Activated CD4-positive, alpha-beta memory T cell treated with anti-CD3 and anti-CD28 coated beads, Interleukin-2, amount 10 ng/mL, durations not matched to agents 7 days and 5 days (primary cell): ENCODE data around the gene YAF2. TPM values are rescaled to one million over a fixed set of nuclear protein-coding genes. Genes with fewer than 3 reads are reported as not detected.
"Not testable (repeated sequence)": the region's sequence is repeated elsewhere in the genome, so short reads cannot be mapped to it uniquely, and the experiment has no call there.

Experiments
- CTCF ChIA-PET: fragments of 350-600 bp; sonication (Branson Sonifier 250); formaldehyde crosslinking; loops from one replicate; lab custom pipeline; 2021; ENCODE audit warnings: antibody characterized with exemption, inconsistent platforms; lab: Charles Lee
- POLR2A ChIA-PET: fragments of 350-600 bp; sonication (Branson Sonifier 250); formaldehyde crosslinking; loops from one replicate; lab custom pipeline; 2021; ENCODE audit warnings: antibody characterized with exemption; lab: Charles Lee
- DNase-seq: peaks from one replicate; pipeline ENCODE4 v3.0.0-alpha.2; 2020
- H3K27ac Mint-ChIP-seq: one replicate; pipeline ENCODE4 v1.8.0; 2021; ENCODE audit warnings: mild to moderate bottlenecking, mixed read lengths
- H3K27me3 Mint-ChIP-seq: one replicate; pipeline ENCODE4 v1.8.0; 2021; ENCODE audit warnings: mixed read lengths
- H3K36me3 Mint-ChIP-seq: one replicate; pipeline ENCODE4 v1.8.0; 2021; ENCODE audit warnings: low read depth, mixed read lengths
- H3K4me1 Mint-ChIP-seq: one replicate; pipeline ENCODE4 v1.8.0; 2021; ENCODE audit warnings: mixed read lengths
- H3K4me3 Mint-ChIP-seq: one replicate; pipeline ENCODE4 v1.8.0; 2021; ENCODE audit warnings: mild to moderate bottlenecking, mixed read lengths
- H3K9me3 Mint-ChIP-seq: one replicate; pipeline ENCODE4 v1.8.0; 2021; ENCODE audit warnings: mixed read lengths
- total RNA-seq, 2 experiments: library from RNA; stranded (reverse); gene quantifications; one replicate each; pipeline ENCODE4 v1.2.3, GENCODE V29; 2021

Gene YAF2
- total RNA-seq, 2 experiments from 2014 or later: 39.6 to 44.4 TPM

DNA sequence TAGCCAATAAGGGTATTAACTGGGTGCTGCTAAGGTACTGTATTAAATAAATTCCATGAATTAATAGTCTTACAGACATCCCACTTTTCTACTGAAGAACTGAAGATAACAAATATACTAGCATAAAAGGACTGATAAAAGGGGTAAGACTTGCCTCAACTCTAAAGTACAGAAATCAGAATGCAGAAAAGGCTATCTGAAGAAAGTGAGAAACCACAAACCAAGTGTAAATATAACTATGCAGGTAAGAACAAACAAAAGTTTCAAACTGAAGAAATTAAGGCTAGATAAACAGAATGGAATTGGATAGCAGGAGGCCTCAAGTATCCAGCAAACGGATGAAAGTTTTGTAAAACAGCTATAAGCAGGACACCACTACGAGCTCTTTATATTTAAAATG, 29.5 kb downstream of the YAF2 start:
- CTCF ChIA-PET: interaction anchor here (1.2 to 1.6 kb wide), 2 partner anchors 12 to 28 kb away, joined by 3 to 4 read pairs; no protein-coding TSS in a partner anchor
- Mint-ChIP-seq H3K4me3 (no peak overlapping the region), H3K4me1 (peaks cover 4% of the 10 kb centered on the region), H3K27ac (no peak overlapping the region), H3K9me3 (no peaks in the 10 kb centered on the region), H3K27me3 (no peaks in the 10 kb centered on the region), H3K36me3 (peaks cover 19% of the 10 kb centered on the region)
- DNase-seq: no peak
- POLR2A ChIA-PET: no interaction called here

DNA sequence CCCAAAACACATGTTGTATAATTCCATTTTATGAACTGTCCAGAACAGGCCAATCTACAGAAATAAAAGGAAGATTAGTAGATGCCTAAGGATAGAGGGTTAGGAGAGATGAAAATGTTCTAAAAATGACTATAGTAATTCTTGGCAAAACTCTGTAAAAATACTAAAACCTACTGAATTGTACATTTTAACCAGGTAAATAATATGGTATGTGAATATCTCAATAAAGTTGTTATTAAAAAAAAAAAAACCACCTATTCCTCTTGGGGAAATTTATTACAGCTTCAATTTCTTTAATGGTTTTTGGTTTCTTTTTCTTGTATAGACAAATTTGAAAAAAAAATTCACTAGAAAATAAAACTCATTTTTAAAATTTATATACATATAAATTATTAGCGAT, 33.2 kb downstream of the YAF2 start:
- Mint-ChIP-seq H3K36me3 (peaks cover 24% of the 10 kb centered on the region), H3K27ac (no peak overlapping the region), H3K9me3 (no peaks in the 10 kb centered on the region), H3K27me3 (no peaks in the 10 kb centered on the region), H3K4me3 (no peak overlapping the region), H3K4me1 (peaks cover 4% of the 10 kb centered on the region)
- POLR2A ChIA-PET: no interaction called here
- DNase-seq: no peak
- CTCF ChIA-PET: no interaction called here

DNA sequence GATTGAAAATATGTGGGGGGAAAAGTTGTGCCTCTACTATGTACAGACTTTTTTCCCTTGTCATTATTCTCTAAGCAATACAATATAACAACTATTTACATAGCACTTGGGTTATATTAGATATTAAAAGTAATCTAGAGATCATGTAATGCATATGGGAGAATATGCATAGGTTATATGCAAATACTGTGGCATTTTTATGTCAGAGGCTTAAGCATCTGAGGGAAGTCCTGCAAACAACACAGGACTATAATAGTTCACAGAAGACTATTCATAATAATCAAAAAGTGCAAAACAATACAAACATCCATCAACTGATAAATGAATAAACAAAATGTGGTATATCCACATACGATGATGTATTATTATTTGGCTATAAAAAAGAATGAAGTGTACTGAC, 33.7 kb downstream of the YAF2 start:
- no peak for DNase-seq
- Mint-ChIP-seq H3K4me1 (peaks cover 4% of the 10 kb centered on the region), H3K27ac (no peak overlapping the region), H3K36me3 (peaks cover 24% of the 10 kb centered on the region), H3K27me3 (no peaks in the 10 kb centered on the region), H3K4me3 (no peak overlapping the region), H3K9me3 (no peaks in the 10 kb centered on the region)
- ChIA-PET POLR2A (no interaction called here), CTCF (no interaction called here)

DNA sequence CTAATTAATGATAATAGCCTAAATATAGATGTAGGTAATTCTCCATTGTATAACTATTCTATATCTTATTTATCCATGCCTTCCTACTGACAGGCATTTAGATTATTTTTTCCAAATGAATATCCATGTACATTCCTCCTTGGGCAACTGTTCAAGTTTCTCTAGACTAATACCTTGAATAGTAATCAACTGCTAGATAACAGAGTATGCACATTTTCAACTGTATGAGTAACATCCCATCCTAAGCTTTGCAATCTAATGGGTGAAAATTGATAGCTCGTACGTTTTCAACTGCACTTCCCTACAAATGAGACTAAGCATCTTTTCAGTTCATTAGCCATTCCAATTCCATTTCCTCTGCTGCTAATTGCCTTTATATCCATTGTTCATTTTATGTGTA, 37.0 kb downstream of the YAF2 start:
- H3K4me3 Mint-ChIP-seq: no peak overlapping the region
- H3K27me3 Mint-ChIP-seq: no peaks in the 10 kb centered on the region
- H3K9me3 Mint-ChIP-seq: no peaks in the 10 kb centered on the region
- no peak for DNase-seq
- CTCF ChIA-PET: no interaction called here
- POLR2A ChIA-PET: no interaction called here
- no peak overlapping the region for H3K27ac Mint-ChIP-seq
- H3K4me1 Mint-ChIP-seq: no peaks in the 10 kb centered on the region
- peaks cover 17% of the 10 kb centered on the region for H3K36me3 Mint-ChIP-seq

DNA sequence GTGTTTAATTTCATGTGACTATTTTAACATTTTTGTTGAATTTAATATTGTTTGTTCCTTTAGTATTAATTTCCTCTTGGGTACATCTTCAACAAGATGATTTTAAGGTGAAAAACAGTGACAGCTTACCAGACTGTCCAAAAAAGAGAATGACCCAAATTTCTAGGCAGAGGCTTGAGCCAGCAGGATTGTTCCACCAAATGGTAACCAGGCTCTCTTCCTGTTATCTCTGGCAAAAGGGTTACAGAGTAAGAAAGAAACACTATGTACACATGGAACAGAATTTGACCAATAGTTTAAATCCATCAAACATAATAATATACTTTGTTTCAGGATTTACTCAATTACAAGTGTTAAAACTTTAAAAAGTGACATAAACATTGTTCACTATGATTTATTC, 39.0 kb downstream of the YAF2 start:
- Mint-ChIP-seq H3K27me3 (no peaks in the 10 kb centered on the region), H3K4me1 (no peaks in the 10 kb centered on the region), H3K27ac (no peak overlapping the region), H3K36me3 (peaks cover 16% of the 10 kb centered on the region), H3K9me3 (no peaks in the 10 kb centered on the region), H3K4me3 (no peak overlapping the region)
- CTCF ChIA-PET: no interaction called here
- no peak for DNase-seq
- POLR2A ChIA-PET: no interaction called here

DNA sequence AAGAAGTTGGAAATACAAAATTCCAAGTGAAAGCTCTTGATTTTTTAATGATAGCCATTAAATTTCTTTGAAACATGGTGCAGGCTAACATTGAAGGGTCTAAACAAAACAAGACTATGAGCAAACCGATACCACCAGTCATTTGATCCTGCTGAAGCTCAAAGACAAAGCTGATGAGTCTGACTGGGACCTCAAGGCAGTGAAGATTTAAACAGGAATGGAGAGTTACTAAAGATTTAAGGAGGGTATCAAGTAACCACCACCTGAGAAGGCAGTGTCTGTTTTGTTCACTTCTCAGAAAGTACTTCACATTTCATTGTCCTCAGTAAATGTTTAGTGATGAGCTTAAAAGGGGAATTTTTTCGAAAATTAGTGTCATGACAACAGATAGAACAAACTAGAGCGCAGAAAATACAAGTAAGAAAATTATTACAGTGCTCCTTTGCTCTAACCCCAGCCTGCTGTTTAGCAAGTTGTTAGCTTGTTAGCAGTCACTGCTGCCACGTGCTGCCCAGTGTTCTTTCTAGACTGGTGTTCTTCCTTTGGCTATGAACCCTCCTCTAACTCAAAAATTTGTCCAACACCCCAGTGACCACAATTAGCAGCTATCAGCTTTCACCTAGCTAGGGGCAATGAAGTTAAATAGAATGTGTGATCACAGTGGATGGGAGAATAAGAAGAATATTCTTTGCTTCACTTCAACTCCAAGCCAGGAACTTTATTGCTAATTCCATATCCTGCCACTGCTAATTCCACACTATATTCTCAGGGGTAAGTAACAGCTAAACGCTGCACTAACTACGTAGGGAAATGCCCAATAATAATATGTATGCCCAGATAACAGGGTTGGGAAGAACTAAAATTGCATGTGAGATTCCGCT, 41.1 kb downstream of the YAF2 start:
- H3K9me3 Mint-ChIP-seq: no peaks in the 10 kb centered on the region
- H3K4me1 Mint-ChIP-seq: no peaks in the 10 kb centered on the region
- no peak overlapping the region for H3K27ac Mint-ChIP-seq
- H3K4me3 Mint-ChIP-seq: no peak overlapping the region
- ChIA-PET POLR2A (no interaction called here), CTCF (interaction anchor here (1.1 kb wide), 1 partner anchor 11 kb away, joined by 4 read pairs; no protein-coding TSS in a partner anchor)
- DNase-seq: no peak
- H3K27me3 Mint-ChIP-seq: no peaks in the 10 kb centered on the region
- peaks cover 13% of the 10 kb centered on the region for H3K36me3 Mint-ChIP-seq

DNA sequence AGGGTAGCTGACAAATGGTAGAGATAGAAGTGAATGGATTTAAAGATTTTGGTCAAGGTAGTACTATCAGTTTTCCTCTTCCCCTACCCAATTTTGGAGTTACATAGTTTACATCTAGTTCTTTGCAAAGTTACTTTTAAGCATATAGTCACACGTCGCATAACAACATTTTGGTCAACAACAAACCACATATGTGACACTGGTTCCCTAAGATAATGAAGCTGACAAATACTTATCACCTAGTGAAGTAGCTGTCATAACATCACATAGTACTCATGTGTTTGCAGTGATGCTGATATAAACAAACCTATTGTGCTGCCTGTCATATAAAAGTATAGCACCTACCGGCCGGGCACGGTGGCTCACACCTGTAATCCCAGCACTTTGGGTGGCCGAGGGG, 45.4 kb downstream of the YAF2 start:
- Mint-ChIP-seq H3K27me3 (no peaks in the 10 kb centered on the region), H3K36me3 (peaks cover 17% of the 10 kb centered on the region), H3K4me1 (no peaks in the 10 kb centered on the region), H3K27ac (no peak overlapping the region), H3K4me3 (no peak overlapping the region), H3K9me3 (no peaks in the 10 kb centered on the region)
- POLR2A ChIA-PET: no interaction called here
- no peak for DNase-seq
- CTCF ChIA-PET: no interaction called here

DNA sequence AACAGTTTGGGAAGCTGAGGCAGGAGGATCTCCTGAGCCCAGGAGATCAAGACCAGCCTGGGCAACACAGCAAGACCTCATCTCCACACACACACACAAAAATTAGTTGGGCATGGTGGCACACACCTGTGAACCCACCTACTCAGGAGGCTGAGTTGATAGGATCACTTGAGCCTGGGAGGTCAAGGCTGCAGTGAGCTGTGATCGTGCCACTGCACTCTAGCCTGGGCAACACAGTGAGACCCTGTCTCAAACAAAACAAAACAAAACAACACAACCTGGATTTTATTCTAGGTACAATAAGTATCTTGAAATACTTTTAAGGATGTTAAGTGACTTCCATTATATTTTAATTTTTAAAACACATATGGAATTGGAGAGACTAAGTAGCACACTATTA, 45.8 kb downstream of the YAF2 start:
- DNase-seq: no peak
- no peaks in the 10 kb centered on the region for H3K4me1 Mint-ChIP-seq
- no peaks in the 10 kb centered on the region for H3K9me3 Mint-ChIP-seq
- peaks cover 17% of the 10 kb centered on the region for H3K36me3 Mint-ChIP-seq
- H3K27ac Mint-ChIP-seq: no peak overlapping the region
- H3K27me3 Mint-ChIP-seq: no peaks in the 10 kb centered on the region
- ChIA-PET POLR2A (no interaction called here), CTCF (no interaction called here)
- H3K4me3 Mint-ChIP-seq: no peak overlapping the region

DNA sequence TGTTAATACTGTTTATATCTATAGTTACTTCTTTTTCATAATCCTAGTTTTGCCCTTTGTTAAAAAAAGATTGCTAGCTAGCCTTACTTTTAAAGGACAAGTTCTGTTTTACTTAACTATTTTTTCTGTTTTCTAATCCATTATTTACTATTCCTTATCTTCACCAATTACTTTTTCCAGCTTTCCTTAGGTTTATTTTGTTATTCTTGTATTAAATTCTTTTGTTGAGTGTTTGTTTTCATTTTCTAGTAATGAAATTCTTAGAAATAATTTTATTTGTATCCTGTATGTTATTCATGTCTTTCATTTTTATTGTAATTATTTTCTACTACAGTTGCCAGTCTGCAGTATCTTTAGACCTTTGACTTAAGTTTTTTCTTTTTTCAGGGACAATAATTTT, 47.7 kb downstream of the YAF2 start:
- no peak overlapping the region for H3K4me3 Mint-ChIP-seq
- peaks cover 12% of the 10 kb centered on the region for H3K36me3 Mint-ChIP-seq
- no peaks in the 10 kb centered on the region for H3K4me1 Mint-ChIP-seq
- CTCF ChIA-PET: no interaction called here
- no peaks in the 10 kb centered on the region for H3K9me3 Mint-ChIP-seq
- H3K27me3 Mint-ChIP-seq: no peaks in the 10 kb centered on the region
- no peak overlapping the region for H3K27ac Mint-ChIP-seq
- POLR2A ChIA-PET: no interaction called here
- no peak for DNase-seq

DNA sequence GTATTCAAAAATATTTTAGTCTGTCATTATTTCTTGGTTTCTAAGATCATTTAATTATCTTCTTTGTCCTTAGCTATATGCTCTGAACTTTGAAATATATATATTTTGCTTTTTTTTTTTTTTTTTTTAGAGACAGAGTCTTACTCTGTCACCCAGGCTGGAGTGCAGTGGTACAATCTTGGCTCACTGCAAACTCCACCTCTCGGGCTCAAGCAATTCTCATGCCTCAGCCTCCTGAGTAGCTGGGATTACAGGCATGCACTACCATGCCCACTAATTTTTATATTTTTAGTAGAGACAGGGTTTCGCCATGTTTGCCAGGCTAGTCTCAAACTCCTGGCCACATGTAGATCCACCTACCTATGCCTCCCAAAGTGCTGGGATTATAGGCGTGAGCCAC, 49.8 kb downstream of the YAF2 start:
- H3K27ac Mint-ChIP-seq, H3K27me3 Mint-ChIP-seq, POLR2A ChIA-PET, DNase-seq, H3K9me3 Mint-ChIP-seq, H3K4me1 Mint-ChIP-seq, H3K4me3 Mint-ChIP-seq: not testable (repeated sequence)
- peaks cover 20% of the 10 kb centered on the region for H3K36me3 Mint-ChIP-seq
- CTCF ChIA-PET: interaction anchor here (1.2 kb wide), 1 partner anchor 111 kb away, joined by 3 read pairs; no protein-coding TSS in a partner anchor

DNA sequence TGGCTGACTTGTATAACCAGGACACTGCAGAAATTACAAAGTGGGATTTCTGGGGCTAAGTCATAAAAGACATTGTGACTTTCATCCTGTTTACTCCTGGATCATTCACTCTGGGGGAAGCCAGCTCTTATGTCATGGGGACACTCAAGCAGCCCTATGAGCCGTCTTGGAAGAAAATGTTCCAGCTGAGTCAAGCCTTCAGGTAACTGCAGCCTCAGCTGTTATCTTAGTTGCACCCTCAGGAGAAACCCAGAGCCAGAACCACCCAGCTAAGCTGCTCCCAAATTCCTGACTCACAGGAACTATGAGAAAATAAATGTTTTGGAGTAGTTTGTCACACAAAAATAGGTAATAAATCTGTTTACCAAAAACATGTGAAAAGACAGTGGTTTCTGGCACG, 50.2 kb downstream of the YAF2 start:
- Mint-ChIP-seq H3K4me1 (no peaks in the 10 kb centered on the region), H3K9me3 (peaks cover 2% of the 10 kb centered on the region), H3K27ac (no peak overlapping the region), H3K36me3 (peaks cover 23% of the 10 kb centered on the region), H3K27me3 (no peaks in the 10 kb centered on the region), H3K4me3 (no peak overlapping the region)
- POLR2A ChIA-PET: no interaction called here
- CTCF ChIA-PET: interaction anchor here (1.2 kb wide), 1 partner anchor 111 kb away, joined by 3 read pairs; no protein-coding TSS in a partner anchor
- DNase-seq: no peak

DNA sequence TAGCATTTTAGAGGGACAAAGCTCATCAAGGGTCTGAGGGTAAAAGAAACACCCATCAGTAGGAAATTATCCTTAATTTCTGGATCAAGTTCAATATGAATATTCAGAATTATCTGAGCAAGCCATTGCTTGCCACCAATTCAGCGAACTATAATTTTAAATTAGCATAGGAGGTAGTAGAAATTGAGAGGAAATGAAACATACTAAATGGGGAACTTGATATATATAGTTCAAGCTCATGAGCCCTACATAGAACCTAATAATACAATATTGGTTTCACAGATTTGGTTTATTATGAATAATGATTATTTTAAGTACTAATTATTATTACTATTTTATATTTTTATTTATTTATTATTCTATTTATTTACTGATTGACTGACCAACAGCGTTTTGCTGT, 51.3 kb downstream of the YAF2 start:
- Mint-ChIP-seq H3K27me3 (no peaks in the 10 kb centered on the region), H3K9me3 (peaks cover 2% of the 10 kb centered on the region), H3K4me1 (no peaks in the 10 kb centered on the region), H3K27ac (no peak overlapping the region), H3K4me3 (no peak overlapping the region), H3K36me3 (peaks cover 20% of the 10 kb centered on the region)
- POLR2A ChIA-PET: no interaction called here
- no peak for DNase-seq
- CTCF ChIA-PET: no interaction called here

DNA sequence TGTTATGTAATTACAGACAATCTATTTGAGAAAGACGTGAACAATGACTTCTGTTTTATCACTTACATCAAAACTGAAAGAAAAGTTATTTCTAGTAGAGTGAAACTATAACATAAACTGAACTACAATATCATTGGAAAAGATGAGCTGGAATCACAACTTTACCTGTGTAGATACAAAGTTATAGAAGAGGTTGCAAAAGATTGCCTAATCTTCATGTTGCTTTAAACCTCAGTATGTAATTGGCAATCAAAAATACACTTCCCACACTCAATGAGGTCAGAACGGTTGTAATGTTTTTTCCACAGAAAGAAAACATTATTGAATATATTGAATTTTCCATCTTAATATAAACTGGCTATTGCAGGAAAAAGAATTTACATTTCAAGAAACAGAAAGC, 55.7 kb downstream of the YAF2 start:
- ChIA-PET POLR2A (no interaction called here), CTCF (no interaction called here)
- H3K36me3 Mint-ChIP-seq: peaks cover 27% of the 10 kb centered on the region
- peaks cover 2% of the 10 kb centered on the region for H3K9me3 Mint-ChIP-seq
- no peak for DNase-seq
- H3K4me1 Mint-ChIP-seq: no peaks in the 10 kb centered on the region
- no peaks in the 10 kb centered on the region for H3K27me3 Mint-ChIP-seq
- H3K4me3 Mint-ChIP-seq: no peak overlapping the region
- H3K27ac Mint-ChIP-seq: no peak overlapping the region
